Measurements from ENCODE around the gene EDN2.

Gene EDN2

GRCh38 chr1:41516168-41517061 is 31.9 kb upstream of the EDN2 start:
- peak; percentile 86 for DNase-seq

GRCh38 chr1:41515778-41516167 is 31.3 kb upstream of the EDN2 start:
- DNase-seq = no peak

- DNase-seq = no peak
Measured at GRCh38 chr1:41515131-41515678, 30.7 kb upstream of the EDN2 start.

GRCh38 chr1:41514381-41514780 is 29.9 kb upstream of the EDN2 start:
- no peak for DNase-seq

- no peak for DNase-seq
Measured at GRCh38 chr1:41513383-41513735, 28.9 kb upstream of the EDN2 start.

- no peak for DNase-seq
Measured at GRCh38 chr1:41512701-41513382, 28.4 kb upstream of the EDN2 start.

- DNase-seq = no peak
Measured at GRCh38 chr1:41511239-41511540, 26.7 kb upstream of the EDN2 start.

- no peak for DNase-seq
Measured at GRCh38 chr1:41510531-41511238, 26.2 kb upstream of the EDN2 start.

- no peak for DNase-seq
Measured at GRCh38 chr1:41509270-41509671, 24.8 kb upstream of the EDN2 start.

GRCh38 chr1:41508290-41508689 is 23.8 kb upstream of the EDN2 start:
- no peak for DNase-seq

GRCh38 chr1:41507836-41508235 is 23.4 kb upstream of the EDN2 start:
- no peak for DNase-seq

GRCh38 chr1:41507110-41507720 is 22.7 kb upstream of the EDN2 start:
- DNase-seq = no peak

- DNase-seq = peak; percentile 70
Measured at GRCh38 chr1:41504114-41505035, 19.9 kb upstream of the EDN2 start.

- DNase-seq = no peak
Measured at GRCh38 chr1:41503538-41504113, 19.1 kb upstream of the EDN2 start.

GRCh38 chr1:41502912-41503311 is 18.4 kb upstream of the EDN2 start:
- no peak for DNase-seq

GRCh38 chr1:41501581-41501980 is 17.1 kb upstream of the EDN2 start:
- no peak for DNase-seq

GRCh38 chr1:41500781-41501518 is 16.5 kb upstream of the EDN2 start:
- DNase-seq = no peak

GRCh38 chr1:41500378-41500777 is 15.9 kb upstream of the EDN2 start:
- no peak for DNase-seq

GRCh38 chr1:41499591-41499990 is 15.1 kb upstream of the EDN2 start:
- DNase-seq = no peak

GRCh38 chr1:41498804-41499203 is 14.3 kb upstream of the EDN2 start:
- no peak for DNase-seq

- DNase-seq = no peak
Measured at GRCh38 chr1:41498391-41498790, 13.9 kb upstream of the EDN2 start.
